Hepatocyte (in vitro differentiated cells): ENCODE data around the gene PAX5. TPM values are rescaled to one million over a fixed set of nuclear protein-coding genes. Genes with fewer than 3 reads are reported as not detected.

Source experiments
- DNase-seq: peaks from one replicate; pipeline ENCODE4 v3.0.0-alpha.2; 2016; ENCODE audit warnings: low spot score
- H2AFZ ChIP-seq: fragments of 200-600 bp; sonication (generic); 2 replicates; pipeline ENCODE4 v1.6.0; 2016; ENCODE audit warnings: antibody characterized with exemption, mild to moderate bottlenecking
- H3K27ac ChIP-seq: fragments of 200-600 bp; sonication (generic); 2 replicates; pipeline ENCODE4 v1.5.1; 2016; ENCODE audit warnings: mild to moderate bottlenecking
- H3K27me3 ChIP-seq: fragments of 200-600 bp; sonication (generic); 2 replicates; pipeline ENCODE4 v1.6.1; 2016
- H3K36me3 ChIP-seq: fragments of 200-600 bp; sonication (generic); replicated peaks from 2 replicates; pipeline ENCODE4 v1.5.1; 2016; ENCODE audit warnings: low read depth; ENCODE audit not compliant: insufficient read depth
- H3K4me1 ChIP-seq: fragments of 200-600 bp; sonication (generic); 2 replicates; pipeline ENCODE4 v1.5.1; 2016; ENCODE audit warnings: mild to moderate bottlenecking, moderate library complexity; ENCODE audit not compliant: insufficient read depth
- H3K4me2 ChIP-seq: fragments of 200-600 bp; sonication (generic); 2 replicates; pipeline ENCODE4 v1.6.0; 2016
- H3K4me3 ChIP-seq: fragments of 200-600 bp; sonication (generic); 2 replicates; pipeline ENCODE4 v1.5.1; 2016; ENCODE audit warnings: mild to moderate bottlenecking
- H3K79me2 ChIP-seq: fragments of 200-600 bp; sonication (generic); 2 replicates; pipeline ENCODE4 v1.6.0; 2017; ENCODE audit warnings: mild to moderate bottlenecking
- H3K9me2 ChIP-seq: fragments of 200-600 bp; sonication (generic); replicated peaks from 2 replicates; pipeline ENCODE4 v1.6.0; 2017; ENCODE audit warnings: mild to moderate bottlenecking; ENCODE audit not compliant: insufficient read depth
- H3K9me3 ChIP-seq: fragments of 200-600 bp; sonication (generic); 2 replicates; pipeline ENCODE4 v1.5.1; 2016; ENCODE audit warnings: low read depth, mild to moderate bottlenecking
- H4K20me1 ChIP-seq: fragments of 200-600 bp; sonication (generic); 2 replicates; pipeline ENCODE4 v1.6.0; 2016; ENCODE audit warnings: mild to moderate bottlenecking; ENCODE audit not compliant: insufficient read depth, poor library complexity, severe bottlenecking
- EZH2 ChIP-seq: fragments of 200-600 bp; sonication (generic); IDR thresholded peaks from 2 replicates; pipeline ENCODE4 v1.6.1; 2016; ENCODE audit warnings: antibody characterized with exemption, mild to moderate bottlenecking, borderline replicate concordance
- EZH2phosphoT487 ChIP-seq: fragments of 200-600 bp; sonication (generic); IDR thresholded peaks from one replicate; pipeline ENCODE4 v1.6.1; 2018; ENCODE audit warnings: antibody characterized with exemption, mild to moderate bottlenecking, low read depth, moderate library complexity; ENCODE audit not compliant: unreplicated experiment, severe bottlenecking
- WGBS: methylation state at CpG from one replicate; pipeline ENCODE4 v1.1.6; 2016; ENCODE audit warnings: low lambda C conversion rate; ENCODE audit errors: missing lambda C conversion rate; 5-methylcytosine and 5-hydroxymethylcytosine counted together
- polyA plus RNA-seq: library from polyadenylated mRNA; unstranded; fragments of >200 nt; fragmentation: Nextera tagmentation; extraction: Ambion mirVana; gene quantifications from 2 replicates; pipeline ENCODE4 v1.2.1, GENCODE V29; 2016
- total RNA-seq: library from RNA; depleted of rRNA; stranded (reverse); fragments of >200 nt; gene quantifications from 2 replicates; pipeline ENCODE4 v1.2.3, GENCODE V29; 2014
- TF ChIP-seq, protein P1 (sequence below): fragments of 200-600 bp; sonication (generic); IDR thresholded peaks from 2 replicates; pipeline ENCODE4 v1.5.1; 2016; ENCODE audit warnings: antibody characterized with exemption, mild to moderate bottlenecking; ENCODE audit not compliant: poor library complexity

The PAX5 gene
- total and polyA plus RNA-seq, 2 experiments from 2014 or later = not detected

DNA sequence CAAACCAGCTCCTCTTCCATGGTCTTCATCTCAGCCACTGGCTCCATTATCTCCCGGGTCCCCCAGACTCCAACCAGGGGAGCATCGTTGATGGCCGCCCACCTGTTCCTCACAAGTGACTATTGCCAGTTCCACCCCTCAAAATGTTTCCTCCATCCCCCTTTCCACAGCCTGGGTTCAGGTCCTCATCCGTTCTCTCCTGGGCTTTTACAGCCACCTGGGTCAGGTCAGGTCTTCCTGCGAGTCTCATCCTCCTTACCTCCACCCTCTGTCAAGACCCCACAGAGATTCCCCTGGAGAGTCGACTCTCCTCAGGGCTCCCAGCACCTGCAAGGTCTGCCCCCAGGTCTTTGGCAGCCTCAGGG lies 133.2 kb downstream of the PAX5 start:
- no peaks in the 10 kb centered on the region for H4K20me1 ChIP-seq
- TF ChIP-seq EZH2 (no peak), EZH2phosphoT487 (no peak)
- TF ChIP-seq, protein P1, sequence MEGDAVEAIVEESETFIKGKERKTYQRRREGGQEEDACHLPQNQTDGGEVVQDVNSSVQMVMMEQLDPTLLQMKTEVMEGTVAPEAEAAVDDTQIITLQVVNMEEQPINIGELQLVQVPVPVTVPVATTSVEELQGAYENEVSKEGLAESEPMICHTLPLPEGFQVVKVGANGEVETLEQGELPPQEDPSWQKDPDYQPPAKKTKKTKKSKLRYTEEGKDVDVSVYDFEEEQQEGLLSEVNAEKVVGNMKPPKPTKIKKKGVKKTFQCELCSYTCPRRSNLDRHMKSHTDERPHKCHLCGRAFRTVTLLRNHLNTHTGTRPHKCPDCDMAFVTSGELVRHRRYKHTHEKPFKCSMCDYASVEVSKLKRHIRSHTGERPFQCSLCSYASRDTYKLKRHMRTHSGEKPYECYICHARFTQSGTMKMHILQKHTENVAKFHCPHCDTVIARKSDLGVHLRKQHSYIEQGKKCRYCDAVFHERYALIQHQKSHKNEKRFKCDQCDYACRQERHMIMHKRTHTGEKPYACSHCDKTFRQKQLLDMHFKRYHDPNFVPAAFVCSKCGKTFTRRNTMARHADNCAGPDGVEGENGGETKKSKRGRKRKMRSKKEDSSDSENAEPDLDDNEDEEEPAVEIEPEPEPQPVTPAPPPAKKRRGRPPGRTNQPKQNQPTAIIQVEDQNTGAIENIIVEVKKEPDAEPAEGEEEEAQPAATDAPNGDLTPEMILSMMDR = no peak
- no peak overlapping the region for H3K4me2 ChIP-seq
- WGBS = 91% methylated on average over 6 of the region's 6 CpGs
- no peaks in the 10 kb centered on the region for H3K9me2 ChIP-seq
- no peaks in the 10 kb centered on the region for H3K4me1 ChIP-seq
- H3K27me3 ChIP-seq = peaks cover 21% of the 10 kb centered on the region
- no peak overlapping the region for H3K27ac ChIP-seq
- no peaks in the 10 kb centered on the region for H3K79me2 ChIP-seq
- no peaks in the 10 kb centered on the region for H3K36me3 ChIP-seq
- no peaks in the 10 kb centered on the region for H3K9me3 ChIP-seq
- H2AFZ ChIP-seq = no peak overlapping the region
- no peak overlapping the region for H3K4me3 ChIP-seq
- no peak for DNase-seq

DNA sequence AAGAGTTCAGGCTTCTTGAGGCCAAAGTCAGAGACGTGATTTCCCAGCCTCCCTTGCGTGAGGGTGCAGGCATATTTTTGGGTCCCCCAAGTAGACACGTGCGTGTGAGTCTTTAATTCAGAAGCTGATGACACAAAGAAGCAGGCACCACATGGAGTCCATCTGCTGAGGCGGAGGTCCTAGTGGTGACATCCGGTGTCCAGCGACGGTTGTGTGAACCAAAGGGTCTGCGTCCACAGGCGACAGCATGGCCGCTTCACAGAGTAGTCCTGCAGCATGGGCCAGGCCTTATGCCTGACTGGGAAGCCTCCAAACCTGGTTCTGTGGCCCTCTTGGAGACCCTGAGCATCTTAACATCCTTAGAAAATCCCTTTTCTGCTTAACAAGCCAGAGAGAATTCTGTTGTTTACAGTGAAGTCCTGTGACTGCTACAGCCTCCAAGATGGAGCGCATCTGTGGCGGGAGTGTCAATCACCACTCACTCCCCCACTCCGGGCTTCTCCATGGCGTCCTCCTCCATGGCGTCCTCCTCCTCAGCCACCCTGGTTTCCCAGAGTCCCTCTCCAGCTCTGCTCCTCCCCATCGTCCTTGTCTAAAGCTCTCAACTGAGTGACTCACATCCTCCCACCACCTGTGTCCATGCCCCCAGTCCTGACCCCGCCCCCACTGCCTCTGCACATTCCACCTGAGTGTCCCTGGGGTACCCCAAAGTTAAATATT lies 133.8 kb downstream of the PAX5 start:
- peaks cover 16% of the 10 kb centered on the region for H3K27me3 ChIP-seq
- H3K79me2 ChIP-seq = no peaks in the 10 kb centered on the region
- WGBS = 91% methylated on average over 18 of the region's 18 CpGs

DNA sequence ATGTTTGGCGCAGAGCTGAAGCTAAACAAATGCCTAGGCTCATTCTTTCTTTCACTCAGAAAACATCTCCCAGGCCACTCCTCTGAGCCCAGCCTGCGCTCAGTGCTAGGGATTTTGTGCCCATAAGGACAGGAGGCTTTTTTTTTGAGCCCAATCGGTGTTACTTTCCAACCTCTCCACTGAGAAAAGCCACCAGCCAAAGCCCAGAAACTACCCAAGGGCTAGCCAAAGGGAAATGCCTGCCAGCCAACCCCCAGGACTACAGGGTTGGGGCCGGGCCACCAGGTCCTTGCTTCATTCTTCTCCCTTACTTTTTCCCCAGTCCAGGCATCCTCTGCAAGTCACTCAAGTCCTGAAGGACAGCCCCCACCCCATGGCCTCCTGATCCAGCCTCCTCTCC lies 134.7 kb downstream of the PAX5 start:
- WGBS = 86% methylated on average over 4 of the region's 4 CpGs

More for the DNA sequence above, 133.8 kb downstream of the PAX5 start:
- H4K20me1 ChIP-seq = no peaks in the 10 kb centered on the region
- H3K9me2 ChIP-seq = no peaks in the 10 kb centered on the region
- no peak overlapping the region for H3K4me3 ChIP-seq
- no peak overlapping the region for H3K4me2 ChIP-seq
- no peak overlapping the region for H3K27ac ChIP-seq
- H3K9me3 ChIP-seq = no peaks in the 10 kb centered on the region
- H3K4me1 ChIP-seq = no peaks in the 10 kb centered on the region
- H3K36me3 ChIP-seq = no peaks in the 10 kb centered on the region
- TF ChIP-seq, protein P1 = no peak
- TF ChIP-seq EZH2 = no peak
- TF ChIP-seq EZH2phosphoT487 = no peak
- DNase-seq = no peak
- H2AFZ ChIP-seq = no peak overlapping the region

More for the DNA sequence above, 134.7 kb downstream of the PAX5 start:
- Histone ChIP-seq H4K20me1 (no peaks in the 10 kb centered on the region), H3K27me3 (peaks cover 18% of the 10 kb centered on the region), H3K27ac (no peak overlapping the region), H3K4me3 (no peak overlapping the region), H3K9me2 (no peaks in the 10 kb centered on the region), H3K4me1 (no peaks in the 10 kb centered on the region), H3K9me3 (no peaks in the 10 kb centered on the region), H3K4me2 (no peak overlapping the region), H3K79me2 (no peaks in the 10 kb centered on the region), H3K36me3 (no peaks in the 10 kb centered on the region), H2AFZ (no peak overlapping the region)
- TF ChIP-seq EZH2 = no peak
- TF ChIP-seq, protein P1 = no peak
- TF ChIP-seq EZH2phosphoT487 = no peak
- DNase-seq = no peak
